Astrocyte (in vitro differentiated cells and primary cell): Measurements from ENCODE around the gene USP22. TPM values are rescaled to one million over a fixed set of nuclear protein-coding genes. Genes with fewer than 3 reads are reported as not detected.

Source experiments
- DNase-seq: peaks from one replicate; pipeline ENCODE4 v3.0.0-alpha.2; 2010; ENCODE audit warnings: low read depth
- FAIRE-seq: peaks from 2 replicates; lab custom pipeline; 2011; peaks lifted over from hg19 to GRCh38; lab: Jason Lieb, UNC
- H2AFZ ChIP-seq: 2 replicates; pipeline ENCODE4 v1.6.0; 2012; ENCODE audit warnings: low read depth, low read length, inconsistent platforms
- H3K27ac ChIP-seq: 2 replicates; pipeline ENCODE4 v1.5.1; 2011; ENCODE audit warnings: low read depth, low read length, inconsistent platforms
- H3K27me3 ChIP-seq: 2 replicates; pipeline ENCODE4 v1.6.0; 2011; ENCODE audit warnings: low read length, inconsistent platforms; ENCODE audit not compliant: insufficient read depth
- H3K36me3 ChIP-seq: 2 replicates; pipeline ENCODE4 v1.5.1; 2011; ENCODE audit warnings: low read length, inconsistent platforms; ENCODE audit not compliant: insufficient read depth
- H3K4me1 ChIP-seq: 2 replicates; pipeline ENCODE4 v1.5.1; 2011; ENCODE audit warnings: low read length, inconsistent platforms; ENCODE audit not compliant: insufficient read depth
- H3K4me2 ChIP-seq: 2 replicates; pipeline ENCODE4 v1.6.0; 2012; ENCODE audit warnings: low read length, inconsistent platforms
- H3K4me3 ChIP-seq: 2 replicates; pipeline ENCODE4 v1.5.1; 2011; ENCODE audit warnings: low read depth, mild to moderate bottlenecking, low read length, inconsistent platforms; ENCODE audit not compliant: insufficient read depth
- H3K79me2 ChIP-seq: 2 replicates; pipeline ENCODE4 v1.6.0; 2012; ENCODE audit warnings: mild to moderate bottlenecking, low read length, inconsistent platforms; ENCODE audit not compliant: insufficient read depth
- H3K9ac ChIP-seq: 2 replicates; pipeline ENCODE4 v1.6.0; 2012; ENCODE audit warnings: mild to moderate bottlenecking, low read length, inconsistent platforms
- H3K9me3 ChIP-seq: 2 replicates; pipeline ENCODE4 v1.5.1; 2012; ENCODE audit warnings: low read depth, mild to moderate bottlenecking, low read length, inconsistent platforms; ENCODE audit not compliant: insufficient read depth
- H4K20me1 ChIP-seq: 2 replicates; pipeline ENCODE4 v1.6.0; 2012; ENCODE audit warnings: low read length, inconsistent platforms; ENCODE audit not compliant: insufficient read depth
- H3K27ac Mint-ChIP-seq: one replicate; pipeline ENCODE4 v1.8.0; 2021; ENCODE audit warnings: mild to moderate bottlenecking, mixed read lengths; ENCODE audit not compliant: unreplicated experiment
- H3K27me3 Mint-ChIP-seq: one replicate; pipeline ENCODE4 v1.8.0; 2021; ENCODE audit warnings: low read depth, mixed read lengths; ENCODE audit not compliant: unreplicated experiment
- H3K36me3 Mint-ChIP-seq: one replicate; pipeline ENCODE4 v1.8.0; 2021; ENCODE audit warnings: low read depth, mixed read lengths; ENCODE audit not compliant: unreplicated experiment
- H3K4me1 Mint-ChIP-seq: one replicate; pipeline ENCODE4 v1.8.0; 2021; ENCODE audit warnings: low read depth, mixed read lengths; ENCODE audit not compliant: unreplicated experiment
- H3K4me3 Mint-ChIP-seq: one replicate; pipeline ENCODE4 v1.8.0; 2021; ENCODE audit warnings: mild to moderate bottlenecking, moderate library complexity, mixed read lengths; ENCODE audit not compliant: unreplicated experiment
- H3K9me3 Mint-ChIP-seq: one replicate; pipeline ENCODE4 v1.8.0; 2021; ENCODE audit warnings: mild to moderate bottlenecking, mixed read lengths; ENCODE audit not compliant: unreplicated experiment
- CTCF ChIP-seq: IDR thresholded peaks from 2 replicates; pipeline ENCODE4 v1.5.1; 2011; ENCODE audit warnings: low read depth, mild to moderate bottlenecking, inconsistent platforms, low read length, moderate library complexity; ENCODE audit not compliant: insufficient read depth
- EZH2 ChIP-seq: IDR thresholded peaks from 2 replicates; pipeline ENCODE4 v1.6.1; 2012; ENCODE audit warnings: mild to moderate bottlenecking, low read length, inconsistent platforms; ENCODE audit not compliant: insufficient read depth
- total RNA-seq: library from RNA; stranded (reverse); gene quantifications from 2 replicates; pipeline ENCODE4 v1.2.1, GENCODE V29; 2021

Gene USP22
- total RNA-seq, 1 donor from 2014 or later: 266 TPM

- Mint-ChIP-seq H3K36me3 (peaks cover 14% of the 10 kb centered on the region), H3K9me3 (no peaks in the 10 kb centered on the region), H3K27me3 (peaks cover 9% of the 10 kb centered on the region), H3K4me3 (no peak overlapping the region), H3K27ac (no peak overlapping the region), H3K4me1 (no peaks in the 10 kb centered on the region)
- Histone ChIP-seq H3K36me3 (no peaks in the 10 kb centered on the region), H3K4me2 (no peak overlapping the region), H3K9me3 (no peaks in the 10 kb centered on the region), H3K79me2 (no peaks in the 10 kb centered on the region), H3K4me1 (no peaks in the 10 kb centered on the region), H3K27ac (no peak overlapping the region), H3K9ac (no peak overlapping the region), H2AFZ (no peak overlapping the region), H4K20me1 (no peaks in the 10 kb centered on the region), H3K27me3 (no peaks in the 10 kb centered on the region), H3K4me3 (no peak overlapping the region)
- no peak for FAIRE-seq
- TF ChIP-seq CTCF (no peak), EZH2 (no peak)
- DNase-seq: no peak
Measured at GRCh38 chr17:20987511-20987910, 55.3 kb downstream of the USP22 start.

- no peak for TF ChIP-seq EZH2
- TF ChIP-seq CTCF: no peak
- no peak for FAIRE-seq
Measured at GRCh38 chr17:20986767-20987510, 55.9 kb downstream of the USP22 start.

DNA sequence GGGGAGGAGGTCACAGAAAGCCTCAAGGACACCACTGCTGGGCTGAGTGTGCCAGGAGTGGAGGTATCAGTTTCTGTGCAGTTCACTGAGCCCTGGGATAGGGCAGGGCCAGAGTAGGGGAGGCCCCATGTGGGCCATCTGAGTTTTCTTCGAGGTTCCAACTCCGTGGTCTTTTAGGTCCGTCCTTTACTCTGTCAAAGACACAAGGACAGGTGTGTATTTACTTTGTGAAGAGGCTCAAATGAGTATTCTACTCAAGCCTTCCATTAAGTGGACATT is 59.5 kb downstream of the USP22 start:
- peaks cover 4% of the 10 kb centered on the region for H3K9me3 Mint-ChIP-seq
- no peaks in the 10 kb centered on the region for H3K9me3 ChIP-seq
- FAIRE-seq: no peak
- no peaks in the 10 kb centered on the region for H3K36me3 ChIP-seq
- TF ChIP-seq EZH2 (no peak), CTCF (no peak)
- no peak for DNase-seq
- H3K27me3 ChIP-seq: no peaks in the 10 kb centered on the region
- no peak overlapping the region for H3K27ac ChIP-seq
- no peak overlapping the region for H3K9ac ChIP-seq
- H4K20me1 ChIP-seq: no peaks in the 10 kb centered on the region
- no peaks in the 10 kb centered on the region for H3K4me1 ChIP-seq
- H3K27me3 Mint-ChIP-seq: peaks cover 2% of the 10 kb centered on the region
- no peak overlapping the region for H2AFZ ChIP-seq
- H3K36me3 Mint-ChIP-seq: peaks cover 21% of the 10 kb centered on the region
- H3K4me2 ChIP-seq: no peak overlapping the region
- no peaks in the 10 kb centered on the region for H3K4me1 Mint-ChIP-seq
- no peak overlapping the region for H3K4me3 ChIP-seq
- H3K79me2 ChIP-seq: no peaks in the 10 kb centered on the region
- no peak overlapping the region for H3K27ac Mint-ChIP-seq
- no peak overlapping the region for H3K4me3 Mint-ChIP-seq

More at GRCh38 chr17:20986767-20987510, 55.9 kb downstream of the USP22 start:
- no peaks in the 10 kb centered on the region for H3K36me3 ChIP-seq
- no peaks in the 10 kb centered on the region for H3K9me3 Mint-ChIP-seq
- peaks cover 9% of the 10 kb centered on the region for H3K27me3 Mint-ChIP-seq
- H3K27me3 ChIP-seq: no peaks in the 10 kb centered on the region
- DNase-seq: no peak
- no peaks in the 10 kb centered on the region for H3K79me2 ChIP-seq
- H3K27ac Mint-ChIP-seq: no peak overlapping the region
- H3K9me3 ChIP-seq: no peaks in the 10 kb centered on the region
- H3K9ac ChIP-seq: no peak overlapping the region
- H3K36me3 Mint-ChIP-seq: peaks cover 16% of the 10 kb centered on the region
- H2AFZ ChIP-seq: no peak overlapping the region
- H3K4me2 ChIP-seq: no peak overlapping the region
- no peaks in the 10 kb centered on the region for H3K4me1 Mint-ChIP-seq
- H3K27ac ChIP-seq: no peak overlapping the region
- H3K4me3 Mint-ChIP-seq: no peak overlapping the region
- H3K4me1 ChIP-seq: no peaks in the 10 kb centered on the region
- no peaks in the 10 kb centered on the region for H4K20me1 ChIP-seq
- H3K4me3 ChIP-seq: no peak overlapping the region
